HEK293 (cell line): ENCODE data around the gene MEI1.

Experiments used
- CTCF ChIP-seq: fragments of 450-650 bp; formaldehyde crosslinking; IDR thresholded peaks from 2 replicates; pipeline ENCODE4 v1.5.1; 2016; ENCODE audit warnings: missing biosample characterization, missing genetic modification characterization
- PATZ1 ChIP-seq: fragments of 450-650 bp; formaldehyde crosslinking; IDR thresholded peaks from 2 replicates; pipeline ENCODE4 v1.5.1; 2016; ENCODE audit warnings: missing biosample characterization, missing genetic modification characterization
- PRDM6 ChIP-seq: fragments of 450-650 bp; formaldehyde crosslinking; IDR thresholded peaks from 2 replicates; pipeline ENCODE4 v1.5.1; 2017; ENCODE audit warnings: missing biosample characterization, missing genetic modification characterization
- RBAK ChIP-seq: fragments of 450-650 bp; formaldehyde crosslinking; IDR thresholded peaks from 2 replicates; pipeline ENCODE4 v1.5.1; 2016; ENCODE audit warnings: missing biosample characterization, missing genetic modification characterization
- REST ChIP-seq: fragments of 450-650 bp; formaldehyde crosslinking; IDR thresholded peaks from 2 replicates; pipeline ENCODE4 v1.5.1; 2016; ENCODE audit warnings: missing biosample characterization, missing genetic modification characterization
- SALL2 ChIP-seq: fragments of 450-650 bp; formaldehyde crosslinking; IDR thresholded peaks from 2 replicates; pipeline ENCODE4 v1.5.0; 2017; ENCODE audit warnings: missing biosample characterization, mild to moderate bottlenecking, missing genetic modification characterization, borderline replicate concordance
- ZNF239 ChIP-seq: fragments of 450-650 bp; formaldehyde crosslinking; IDR thresholded peaks from 2 replicates; pipeline ENCODE4 v1.5.1; 2016; ENCODE audit warnings: missing biosample characterization, missing genetic modification characterization
- ZNF248 ChIP-seq: fragments of 450-650 bp; formaldehyde crosslinking; IDR thresholded peaks from 2 replicates; pipeline ENCODE4 v1.5.1; 2017; ENCODE audit warnings: missing biosample characterization, missing genetic modification characterization
- ZNF274 ChIP-seq, 2 experiments: fragments of 200-500 bp in 1 of 2; fragments of 450-650 bp in 1 of 2; sonication (Bioruptor generic) in 1 of 2; formaldehyde crosslinking in 1 of 2; IDR thresholded peaks; 2 replicates each; pipeline versions ENCODE4 v1.5.1 to v1.6.1; 2014 to 2016; ENCODE audit warnings: borderline replicate concordance in 1 of 2, inconsistent platforms in 1 of 2, low read length in 1 of 2, missing biosample characterization in 1 of 2, missing genetic modification characterization in 1 of 2
- ZNF37A ChIP-seq: fragments of 450-650 bp; IDR thresholded peaks from 2 replicates; pipeline ENCODE4 v1.5.1; 2018; ENCODE audit warnings: missing biosample characterization, missing genetic modification characterization
- ZNF658 ChIP-seq: fragments of 450-650 bp; formaldehyde crosslinking; IDR thresholded peaks from 2 replicates; pipeline ENCODE4; 2016; ENCODE audit warnings: missing biosample characterization, missing genetic modification characterization
- TF ChIP-seq, protein P1 (sequence below): sonication (generic); formaldehyde crosslinking; IDR thresholded peaks from 2 replicates; pipeline ENCODE4 v1.8.1; 2022; ENCODE audit warnings: mild to moderate bottlenecking, moderate library complexity, missing genetic modification reagents
- TF ChIP-seq, protein P2 (sequence below): fragments of 450-650 bp; formaldehyde crosslinking; IDR thresholded peaks from 2 replicates; pipeline ENCODE4 v1.5.1; 2016; ENCODE audit warnings: missing biosample characterization, missing genetic modification characterization, low read depth

GRCh38 chr22:41810022-41810421 is 110.7 kb downstream of the MEI1 start:
- TF ChIP-seq CTCF (no peak), ZNF248 (tag by site-specific recombination) (no peak), ZNF274 (IDR thresholded peaks at IDR 0.05; ENCODE audit: low read length) (no peak), ZNF274 (tag by site-specific recombination; IDR thresholded peaks at IDR 0.05; ENCODE audit: borderline replicate concordance) (no peak), RBAK (tag by site-specific recombination) (no peak), PRDM6 (tag by site-specific recombination) (no peak), ZNF658 (tag by site-specific recombination) (no peak), SALL2 (tag by site-specific recombination) (no peak), ZNF37A (tag by site-specific recombination) (no peak), ZNF239 (tag by site-specific recombination) (no peak), REST (tag by site-specific recombination) (no peak), PATZ1 (tag by site-specific recombination) (no peak)
- TF ChIP-seq, protein P1, sequence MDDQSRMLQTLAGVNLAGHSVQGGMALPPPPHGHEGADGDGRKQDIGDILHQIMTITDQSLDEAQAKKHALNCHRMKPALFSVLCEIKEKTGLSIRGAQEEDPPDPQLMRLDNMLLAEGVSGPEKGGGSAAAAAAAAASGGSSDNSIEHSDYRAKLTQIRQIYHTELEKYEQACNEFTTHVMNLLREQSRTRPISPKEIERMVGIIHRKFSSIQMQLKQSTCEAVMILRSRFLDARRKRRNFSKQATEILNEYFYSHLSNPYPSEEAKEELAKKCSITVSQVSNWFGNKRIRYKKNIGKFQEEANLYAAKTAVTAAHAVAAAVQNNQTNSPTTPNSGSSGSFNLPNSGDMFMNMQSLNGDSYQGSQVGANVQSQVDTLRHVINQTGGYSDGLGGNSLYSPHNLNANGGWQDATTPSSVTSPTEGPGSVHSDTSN (CRISPR knock-in tag), result no peak
- TF ChIP-seq, protein P2, sequence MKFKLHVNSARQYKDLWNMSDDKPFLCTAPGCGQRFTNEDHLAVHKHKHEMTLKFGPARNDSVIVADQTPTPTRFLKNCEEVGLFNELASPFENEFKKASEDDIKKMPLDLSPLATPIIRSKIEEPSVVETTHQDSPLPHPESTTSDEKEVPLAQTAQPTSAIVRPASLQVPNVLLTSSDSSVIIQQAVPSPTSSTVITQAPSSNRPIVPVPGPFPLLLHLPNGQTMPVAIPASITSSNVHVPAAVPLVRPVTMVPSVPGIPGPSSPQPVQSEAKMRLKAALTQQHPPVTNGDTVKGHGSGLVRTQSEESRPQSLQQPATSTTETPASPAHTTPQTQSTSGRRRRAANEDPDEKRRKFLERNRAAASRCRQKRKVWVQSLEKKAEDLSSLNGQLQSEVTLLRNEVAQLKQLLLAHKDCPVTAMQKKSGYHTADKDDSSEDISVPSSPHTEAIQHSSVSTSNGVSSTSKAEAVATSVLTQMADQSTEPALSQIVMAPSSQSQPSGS, result no peak
